GM19372 (cell line): ENCODE results near the gene HIPK2.

Experiments
- ATAC-seq: cut with Tn5 transposase; IDR thresholded peaks from one replicate; pipeline ENCODE4 v1.9.1; 2021; ENCODE audit warnings: mild to moderate bottlenecking, low read depth, moderate library complexity; ENCODE audit not compliant: unreplicated experiment

The HIPK2 gene

DNA sequence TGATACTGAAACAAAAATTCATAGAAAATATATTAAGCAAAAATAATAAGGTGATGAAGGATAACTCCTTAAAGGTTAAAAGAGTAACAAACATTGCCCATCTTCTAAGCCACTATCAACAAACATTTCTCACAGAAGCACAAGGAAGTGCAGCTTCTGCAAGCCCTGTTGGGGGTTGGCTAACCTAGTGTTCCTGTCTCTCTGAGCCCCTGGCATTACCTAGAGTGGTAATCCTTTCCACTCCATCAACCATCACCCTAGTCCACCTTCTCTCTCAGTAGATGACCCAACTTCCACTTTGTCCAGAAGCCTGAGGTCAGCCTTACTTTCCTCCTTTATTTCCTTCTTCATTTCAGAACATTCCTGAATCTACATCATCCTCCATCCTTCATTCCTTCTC lies 59.7 kb downstream of the HIPK2 start:
- ATAC-seq = no peak

DNA sequence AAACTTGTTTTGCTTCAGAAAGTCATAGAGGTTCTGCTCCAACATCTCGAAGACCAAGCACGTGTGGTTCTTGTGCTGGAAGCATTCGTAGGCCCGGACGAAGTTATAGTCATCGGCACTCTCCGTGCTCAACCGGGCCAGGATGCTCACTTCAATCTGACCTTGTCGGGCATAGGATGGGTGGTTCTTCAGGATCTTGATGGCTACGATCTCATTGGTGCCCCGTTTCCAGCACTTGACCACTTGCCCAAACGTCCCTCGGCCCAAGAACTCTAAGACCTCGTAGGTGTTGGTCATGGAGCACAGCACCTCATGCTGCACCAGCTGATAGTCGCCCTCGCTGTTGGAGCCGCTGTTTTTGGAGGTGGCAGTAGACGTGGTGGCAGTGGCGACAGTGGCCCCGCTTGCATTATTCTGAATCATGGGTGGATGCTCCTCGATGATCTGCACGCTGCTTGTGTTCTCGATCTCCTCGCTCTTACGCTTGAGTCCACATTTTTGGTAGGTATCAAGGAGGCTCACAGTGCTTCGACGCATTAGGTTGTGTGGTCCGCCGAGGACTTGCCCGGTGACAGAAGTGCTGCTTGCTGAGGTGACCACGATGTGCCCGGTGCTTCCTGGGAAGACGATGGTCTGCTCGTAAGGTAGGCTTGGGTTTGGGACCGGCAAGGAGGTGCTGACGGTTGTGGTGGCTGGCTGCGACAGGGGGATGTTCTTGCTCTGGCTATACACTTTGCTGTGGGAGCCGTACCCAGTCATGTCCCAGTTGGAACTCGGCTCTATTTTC lies 61.4 kb downstream of the HIPK2 start:
- no peak for ATAC-seq

DNA sequence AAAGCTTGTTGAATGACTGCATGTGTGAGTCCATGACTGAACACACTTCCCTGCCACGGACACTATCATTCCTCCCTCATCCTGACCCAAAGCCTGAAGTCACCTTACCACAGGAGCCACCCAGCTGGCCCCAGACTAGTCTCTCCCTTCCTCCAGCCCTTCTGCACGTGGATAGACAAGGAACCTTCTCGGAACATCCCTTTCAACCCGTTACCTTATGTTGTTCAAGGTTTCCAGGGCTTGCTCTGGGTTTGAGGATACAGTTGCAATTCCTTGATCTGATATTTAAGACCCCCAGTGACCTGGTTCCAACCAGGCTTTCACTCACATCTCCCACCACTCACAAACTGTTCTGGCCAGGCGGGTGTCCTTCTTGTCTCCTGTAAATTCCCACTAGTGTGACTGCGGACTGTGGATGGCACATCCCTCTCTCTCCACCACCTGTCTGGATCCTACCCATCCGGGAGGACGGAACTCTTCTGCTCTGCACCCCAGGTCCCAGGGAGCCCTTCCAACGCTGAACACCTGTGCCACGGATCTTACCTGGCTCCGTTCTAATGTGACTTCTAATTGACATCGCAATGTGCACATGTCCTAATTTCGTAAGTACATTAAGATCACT lies 62.5 kb downstream of the HIPK2 start:
- ATAC-seq = no peak

DNA sequence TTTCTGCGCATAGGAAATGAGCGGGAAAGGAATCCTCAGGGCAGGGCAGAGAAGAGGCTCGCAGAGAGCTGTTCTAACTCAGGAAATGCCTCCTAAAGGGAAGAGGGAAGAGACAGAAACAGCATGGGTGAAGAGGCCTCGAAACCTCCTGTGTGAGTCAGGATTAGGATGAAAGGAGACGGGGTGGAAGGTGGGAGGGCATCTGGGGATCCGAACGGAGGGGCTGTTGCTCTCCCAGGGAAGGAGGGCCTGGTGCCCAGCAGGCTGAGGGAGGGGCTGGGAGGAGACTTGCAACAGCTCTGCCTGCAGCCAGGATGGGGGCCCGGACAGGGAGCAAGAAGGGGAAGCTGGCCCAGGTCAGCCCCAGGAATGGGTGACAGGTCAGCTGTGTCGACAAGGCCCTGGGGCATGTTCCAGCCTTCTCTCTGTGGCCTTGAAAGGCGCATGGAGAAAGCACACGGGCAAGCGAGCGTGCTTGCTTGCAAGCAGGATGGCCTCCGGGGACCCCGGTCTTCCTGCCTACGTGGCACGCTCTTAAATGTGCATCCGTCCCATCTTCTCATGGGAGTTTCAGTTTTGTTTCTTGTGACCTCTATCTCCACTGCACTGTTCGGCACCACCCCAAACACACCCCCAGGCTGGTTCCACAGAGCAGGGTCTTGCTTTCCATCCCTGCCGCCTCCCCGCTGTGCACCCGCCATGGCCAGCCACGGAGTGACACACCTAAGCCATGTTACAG lies 63.5 kb downstream of the HIPK2 start:
- ATAC-seq = peak; percentile 97

DNA sequence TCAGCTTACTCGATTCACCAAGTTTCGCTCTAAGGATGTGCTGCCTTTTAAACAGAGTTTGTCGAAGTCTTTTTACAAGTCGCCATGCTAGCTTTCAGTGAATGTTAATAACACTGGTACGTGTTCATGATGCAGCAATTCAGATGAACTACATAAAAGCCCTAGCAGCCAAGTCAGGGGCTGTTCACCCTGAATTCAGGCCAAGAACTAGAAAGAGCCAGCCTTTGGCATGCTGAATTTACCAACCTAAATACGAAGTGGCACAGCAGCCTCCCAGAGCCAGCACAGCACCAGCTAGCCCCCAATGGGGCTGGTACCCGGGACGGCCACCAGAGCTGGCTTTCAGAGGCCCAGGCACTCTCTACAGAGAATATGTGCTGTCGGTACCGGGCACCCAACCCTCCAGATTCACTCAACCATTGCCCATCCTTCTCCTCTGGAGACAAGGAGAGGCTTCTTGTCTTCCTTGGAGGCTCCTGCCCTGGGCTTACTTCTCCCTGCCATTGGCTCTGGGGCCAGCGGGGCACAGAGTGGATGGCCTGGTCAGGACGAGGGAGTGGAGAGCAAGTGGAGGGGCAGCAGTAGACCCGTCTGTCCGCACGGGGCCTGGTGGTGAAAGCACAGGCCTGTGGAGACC lies 64.2 kb downstream of the HIPK2 start:
- no peak for ATAC-seq

DNA sequence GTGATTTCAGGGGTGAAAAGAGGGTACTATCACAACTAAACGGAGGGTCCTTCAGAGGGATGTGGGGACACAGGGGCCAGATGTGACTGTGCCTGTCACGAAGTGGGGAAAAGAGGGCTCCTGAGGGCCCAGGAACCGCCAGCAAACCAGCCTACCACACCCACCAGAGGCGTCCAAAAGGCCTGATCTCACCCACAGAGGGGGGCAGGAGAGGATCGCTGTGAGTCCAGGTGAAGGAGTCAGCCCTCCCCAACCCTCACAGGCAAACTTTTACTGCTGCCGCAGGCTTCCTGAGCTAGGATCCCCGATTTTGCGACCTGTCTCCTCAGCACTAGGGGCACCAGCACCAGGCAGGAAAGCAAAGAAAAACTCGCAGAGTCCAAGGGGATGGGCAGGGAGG lies 64.7 kb downstream of the HIPK2 start:
- ATAC-seq = no peak

DNA sequence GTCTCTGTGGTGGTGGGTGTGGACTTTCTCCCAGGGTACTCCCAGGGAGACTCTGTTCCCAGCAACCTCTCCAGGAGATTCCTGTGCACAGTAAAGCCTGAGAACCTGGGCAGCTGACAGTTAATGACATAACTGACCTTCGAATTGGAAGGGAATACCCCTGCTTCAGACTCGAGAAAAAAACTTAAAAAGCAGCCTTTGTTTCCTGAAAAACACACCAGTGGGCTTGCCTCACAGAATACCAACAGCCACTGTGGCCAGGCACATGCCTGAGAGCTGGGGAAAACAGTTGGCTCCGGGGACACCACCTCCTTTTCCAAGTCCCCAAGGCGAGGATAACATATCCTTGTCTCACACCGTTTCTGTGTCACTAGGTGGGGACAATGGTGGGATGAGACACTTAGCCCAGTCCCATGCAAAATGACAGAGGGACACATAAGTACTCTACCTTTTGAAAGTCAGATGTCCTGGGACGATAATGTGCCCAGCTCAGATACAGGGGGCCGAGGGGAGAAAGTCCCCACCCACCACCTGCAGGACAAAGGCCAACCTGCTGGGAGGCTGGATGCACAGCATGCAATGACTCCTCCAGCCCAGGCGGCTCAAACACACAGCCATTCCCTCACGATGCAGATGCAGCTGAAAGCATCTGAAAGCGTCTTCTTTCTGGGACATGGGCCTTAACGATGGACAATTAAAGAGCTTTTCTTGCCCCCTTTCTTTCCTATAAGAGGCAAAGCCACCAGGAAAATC lies 65.6 kb downstream of the HIPK2 start:
- ATAC-seq = no peak

DNA sequence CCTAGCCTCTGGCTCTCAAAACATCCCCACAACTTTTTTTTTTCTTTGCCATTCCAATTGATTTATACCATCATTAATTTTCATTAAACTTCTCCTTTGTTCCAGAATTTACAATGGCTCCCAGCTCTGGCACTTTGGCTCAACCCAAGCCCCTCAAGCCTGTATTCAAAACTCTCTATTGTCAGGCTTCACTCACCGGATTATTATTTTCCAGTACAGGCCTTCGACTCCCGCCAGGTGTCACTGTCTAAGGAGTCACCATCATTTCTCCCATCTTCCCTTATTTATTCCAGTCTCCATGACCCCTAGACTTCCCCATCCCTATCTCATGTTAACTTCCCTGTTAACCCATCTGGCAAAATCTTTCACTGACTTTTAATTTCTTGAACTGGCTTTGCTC lies 67.8 kb downstream of the HIPK2 start:
- no peak for ATAC-seq

DNA sequence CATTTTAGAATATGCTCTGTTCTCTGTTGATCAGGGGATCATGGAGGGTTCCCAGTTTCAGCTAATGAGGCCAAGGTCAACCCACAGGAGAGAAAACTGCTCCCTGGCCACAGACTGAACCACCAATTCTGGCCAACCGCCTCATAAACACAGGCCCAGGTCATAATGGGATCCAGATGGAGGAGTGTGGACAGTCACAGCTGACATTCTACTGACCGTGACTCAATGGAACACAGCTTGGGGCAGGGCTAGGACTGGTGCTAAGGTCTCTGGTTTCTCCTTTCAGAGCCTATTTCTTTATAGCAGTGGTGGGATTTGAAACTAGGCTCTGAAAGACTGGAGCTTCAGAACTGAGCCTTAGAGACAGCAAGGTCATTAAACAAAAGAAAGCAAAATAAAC lies 68.3 kb downstream of the HIPK2 start:
- ATAC-seq = no peak

DNA sequence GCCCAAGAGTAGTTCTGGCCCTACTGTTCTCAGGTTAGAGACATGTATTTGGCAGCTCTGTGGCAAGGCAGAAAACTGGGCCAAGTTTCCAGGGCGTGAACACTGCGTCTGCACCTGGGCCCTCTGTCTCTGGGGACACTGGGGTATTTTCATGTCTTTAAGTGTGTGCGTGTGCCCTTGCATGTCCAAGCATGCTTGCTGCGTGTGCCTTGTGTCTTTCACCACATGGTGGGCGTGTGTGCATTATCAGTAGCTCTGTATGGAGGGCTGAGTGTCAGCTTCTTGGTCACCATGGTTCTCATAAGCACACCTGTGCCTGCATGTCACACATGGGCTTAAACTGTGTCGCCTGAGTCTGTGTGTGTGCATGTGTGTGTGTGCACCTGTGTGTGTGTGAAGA lies 69.3 kb downstream of the HIPK2 start:
- ATAC-seq = peak; percentile 82

DNA sequence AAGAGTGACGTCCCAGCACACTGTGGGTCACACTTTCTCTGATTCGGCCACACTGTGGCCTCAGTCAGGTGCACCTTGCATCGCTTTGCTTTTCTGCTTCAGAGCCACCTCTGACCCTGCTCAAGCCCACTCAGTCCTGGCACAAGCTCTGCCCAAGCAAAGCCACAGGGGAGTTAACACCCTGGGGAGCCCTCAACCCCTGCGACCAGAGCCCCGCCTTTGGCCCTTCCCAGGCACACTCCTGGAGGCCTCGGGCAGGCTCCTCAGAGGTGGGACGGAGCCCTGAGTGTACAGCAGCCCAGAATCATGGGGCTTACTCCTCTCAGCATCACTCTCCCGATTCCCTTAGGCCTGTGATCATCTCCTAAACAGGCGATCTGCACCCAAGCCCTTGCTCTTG lies 71.0 kb downstream of the HIPK2 start:
- ATAC-seq = no peak

DNA sequence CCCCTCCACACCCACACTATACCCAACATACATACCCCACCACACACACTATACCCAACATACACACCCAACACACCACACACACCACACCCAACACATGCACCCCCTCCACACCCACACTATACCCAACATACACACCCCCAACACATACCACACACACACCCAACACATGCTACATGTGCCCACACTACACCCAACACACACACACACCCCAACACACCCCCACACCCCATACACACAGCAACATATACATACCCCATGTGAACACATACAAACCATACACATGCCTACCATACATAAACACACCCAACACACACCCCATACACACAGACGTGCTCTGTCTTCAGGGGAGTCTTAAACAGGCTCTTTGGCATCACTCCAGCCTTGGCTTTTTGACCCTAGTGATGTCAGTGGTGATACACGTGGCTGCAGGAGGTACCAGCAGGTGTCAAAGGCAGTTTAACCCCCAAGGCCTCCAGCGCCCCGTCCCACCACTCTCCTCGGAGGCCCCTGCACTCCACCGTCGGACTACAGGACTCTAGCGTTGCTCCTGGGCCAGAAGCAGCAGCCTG lies 73.4 kb downstream of the HIPK2 start:
- ATAC-seq = no peak

DNA sequence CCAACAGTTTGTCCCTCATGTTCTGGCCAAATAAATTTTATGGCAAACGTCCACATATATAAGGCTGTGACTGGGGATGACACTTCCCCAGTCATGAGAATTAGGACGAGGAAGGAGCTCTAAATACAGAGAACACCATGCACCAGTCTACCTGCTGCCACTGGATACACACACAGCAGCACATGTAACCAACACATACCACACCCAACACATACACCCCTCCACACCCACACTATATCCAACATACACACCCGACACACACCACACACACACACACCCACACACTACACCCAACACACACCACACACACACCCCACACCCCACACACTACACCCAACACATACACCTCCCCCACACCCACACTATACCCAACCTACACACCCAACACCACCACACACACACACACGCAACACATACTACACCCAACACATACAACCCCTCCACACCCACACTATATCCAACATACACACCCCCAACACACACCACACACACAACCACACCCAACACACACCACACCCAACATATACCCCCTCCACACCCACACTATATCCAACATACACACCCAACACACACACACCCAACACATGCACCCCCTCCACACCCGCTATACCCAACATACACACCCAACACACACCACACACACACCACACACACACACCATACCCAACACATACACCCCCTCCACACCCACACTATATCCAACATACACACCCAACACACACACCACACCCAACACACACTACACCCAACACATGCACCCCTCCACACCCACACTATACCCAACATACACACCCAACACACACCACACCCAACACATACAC lies 74.1 kb downstream of the HIPK2 start:
- ATAC-seq = peak; percentile 24

DNA sequence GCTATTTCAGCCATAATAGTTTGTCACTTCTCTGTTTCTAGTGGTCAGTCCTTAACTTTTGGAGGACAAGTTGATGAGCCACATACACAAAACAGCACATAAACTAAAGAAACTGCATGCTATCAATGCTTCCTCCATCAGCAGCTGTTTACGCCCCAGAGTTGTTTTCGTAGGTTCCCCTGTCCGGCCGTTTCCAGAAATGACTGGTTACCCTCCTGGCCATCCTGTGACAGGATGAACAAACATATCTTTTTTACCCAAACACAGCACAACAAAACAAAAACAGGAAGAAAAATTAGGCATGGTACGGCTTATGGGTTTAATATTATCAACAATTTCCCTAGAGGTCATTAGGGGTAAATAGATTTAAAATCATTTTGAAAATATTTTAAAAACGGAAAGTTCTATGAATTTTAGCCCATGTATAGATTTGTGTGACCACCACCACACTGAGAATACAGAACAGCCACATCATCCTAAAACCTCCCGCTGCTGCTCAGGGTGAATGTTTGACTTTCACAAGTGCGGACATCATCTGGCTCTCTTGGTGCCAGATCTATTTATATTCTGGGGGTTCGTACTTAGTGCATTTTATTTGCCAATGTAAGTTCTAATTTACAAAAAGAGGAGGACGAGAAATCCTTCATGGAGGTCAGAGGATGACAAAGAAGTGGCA lies 74.8 kb downstream of the HIPK2 start:
- peak; percentile 78 for ATAC-seq

DNA sequence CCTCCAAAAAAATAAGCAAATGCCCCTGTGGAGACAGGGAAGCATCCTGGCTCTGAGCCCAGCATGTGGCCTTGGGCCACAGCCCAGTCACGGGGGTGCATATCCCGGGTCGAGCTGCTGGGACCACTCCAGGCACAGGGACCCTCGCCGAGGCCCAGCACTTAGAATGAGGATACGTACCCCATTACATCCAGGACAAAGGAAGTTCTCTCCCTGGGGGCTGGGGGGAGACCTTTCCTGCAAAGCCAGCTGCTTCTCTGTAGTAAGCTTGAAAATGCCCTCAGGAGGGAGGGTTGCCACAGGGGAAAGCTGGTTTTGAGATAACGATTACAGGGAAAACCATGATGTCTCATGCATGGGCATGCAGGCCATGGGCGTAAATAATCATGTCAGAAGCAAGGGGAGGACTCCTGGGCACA lies 75.5 kb downstream of the HIPK2 start:
- no peak for ATAC-seq

DNA sequence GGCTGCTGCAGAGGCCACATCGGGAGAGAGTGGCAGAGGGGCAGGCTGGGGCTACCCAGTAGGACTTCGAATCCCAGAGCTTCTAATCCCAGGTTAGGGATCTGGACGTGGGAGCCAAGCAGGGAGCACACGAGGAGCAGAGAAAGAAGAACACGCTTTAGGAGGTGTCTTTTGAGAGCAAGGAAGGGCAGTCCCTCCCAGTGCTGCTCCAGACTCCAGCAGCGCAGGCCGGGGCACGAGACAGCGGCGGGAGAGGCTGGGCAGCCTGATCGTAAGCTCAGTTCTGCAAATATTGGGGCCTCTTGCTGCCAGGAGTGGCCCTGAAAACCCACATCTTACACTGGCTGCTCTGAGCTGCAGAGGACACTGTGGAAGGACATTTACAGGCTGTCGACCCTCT lies 75.9 kb downstream of the HIPK2 start:
- no peak for ATAC-seq

DNA sequence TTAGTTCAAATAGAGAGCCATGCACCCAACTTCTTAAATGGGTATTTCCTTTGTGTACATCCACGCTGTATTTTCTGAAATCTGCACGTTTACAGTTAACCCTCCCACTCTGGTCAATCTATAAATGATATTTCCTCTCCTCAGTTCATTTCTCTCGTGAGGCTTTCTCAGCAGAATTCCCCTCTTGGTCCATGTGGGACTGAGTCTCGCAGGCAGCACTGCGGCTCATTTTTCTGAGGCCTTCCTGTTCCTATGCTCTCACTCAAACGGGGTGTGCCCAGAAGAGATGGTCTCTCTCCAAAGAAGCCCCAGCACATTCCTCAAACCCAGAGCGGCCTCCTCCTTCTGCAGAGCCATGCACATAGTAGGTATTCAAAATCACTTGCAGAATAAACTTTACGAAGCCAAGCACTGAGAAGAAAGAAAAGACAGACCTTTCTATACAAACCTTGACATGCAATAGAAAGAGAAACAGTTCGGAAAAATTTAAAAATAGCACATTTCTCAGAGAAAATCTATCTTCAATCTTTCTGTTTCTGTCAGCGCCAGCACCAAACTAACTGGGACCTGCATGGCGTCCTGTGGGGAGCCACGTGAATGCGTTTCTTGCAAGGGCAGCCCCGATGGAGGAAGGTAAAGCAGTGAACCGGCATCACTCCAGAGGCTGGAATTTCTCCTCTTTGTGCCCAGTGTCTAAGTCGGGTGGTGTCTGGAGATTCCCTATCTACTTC lies 77.1 kb downstream of the HIPK2 start:
- no peak for ATAC-seq
